ENCODE results near the gene SMC1B.
A peak's percentile ranks its signal among the peaks of the same experiment; 100 is the strongest.
"Not testable (repeated sequence)": the region's sequence is repeated elsewhere in the genome, so short reads cannot be mapped to it uniquely, and the experiment has no call there.

SMC1B gene, protein sequence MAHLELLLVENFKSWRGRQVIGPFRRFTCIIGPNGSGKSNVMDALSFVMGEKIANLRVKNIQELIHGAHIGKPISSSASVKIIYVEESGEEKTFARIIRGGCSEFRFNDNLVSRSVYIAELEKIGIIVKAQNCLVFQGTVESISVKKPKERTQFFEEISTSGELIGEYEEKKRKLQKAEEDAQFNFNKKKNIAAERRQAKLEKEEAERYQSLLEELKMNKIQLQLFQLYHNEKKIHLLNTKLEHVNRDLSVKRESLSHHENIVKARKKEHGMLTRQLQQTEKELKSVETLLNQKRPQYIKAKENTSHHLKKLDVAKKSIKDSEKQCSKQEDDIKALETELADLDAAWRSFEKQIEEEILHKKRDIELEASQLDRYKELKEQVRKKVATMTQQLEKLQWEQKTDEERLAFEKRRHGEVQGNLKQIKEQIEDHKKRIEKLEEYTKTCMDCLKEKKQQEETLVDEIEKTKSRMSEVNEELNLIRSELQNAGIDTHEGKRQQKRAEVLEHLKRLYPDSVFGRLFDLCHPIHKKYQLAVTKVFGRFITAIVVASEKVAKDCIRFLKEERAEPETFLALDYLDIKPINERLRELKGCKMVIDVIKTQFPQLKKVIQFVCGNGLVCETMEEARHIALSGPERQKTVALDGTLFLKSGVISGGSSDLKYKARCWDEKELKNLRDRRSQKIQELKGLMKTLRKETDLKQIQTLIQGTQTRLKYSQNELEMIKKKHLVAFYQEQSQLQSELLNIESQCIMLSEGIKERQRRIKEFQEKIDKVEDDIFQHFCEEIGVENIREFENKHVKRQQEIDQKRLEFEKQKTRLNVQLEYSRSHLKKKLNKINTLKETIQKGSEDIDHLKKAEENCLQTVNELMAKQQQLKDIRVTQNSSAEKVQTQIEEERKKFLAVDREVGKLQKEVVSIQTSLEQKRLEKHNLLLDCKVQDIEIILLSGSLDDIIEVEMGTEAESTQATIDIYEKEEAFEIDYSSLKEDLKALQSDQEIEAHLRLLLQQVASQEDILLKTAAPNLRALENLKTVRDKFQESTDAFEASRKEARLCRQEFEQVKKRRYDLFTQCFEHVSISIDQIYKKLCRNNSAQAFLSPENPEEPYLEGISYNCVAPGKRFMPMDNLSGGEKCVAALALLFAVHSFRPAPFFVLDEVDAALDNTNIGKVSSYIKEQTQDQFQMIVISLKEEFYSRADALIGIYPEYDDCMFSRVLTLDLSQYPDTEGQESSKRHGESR

GRCh38 chr22:45413368-45414211 is at the start of gene SMC1B, which contains the start of gene RIBC2:
SMC1B (minus strand) TSS chr22:45413599; CDS start chr22:45413567, 32 bp downstream.
RIBC2 (plus strand) TSS chr22:45413693; CDS start chr22:45413887, 194 bp downstream.
- DNase-seq, result peak; percentile 46 to 67 (median 54)

GRCh38 chr22:45462034-45462655 is 48.7 kb upstream of the SMC1B start:
- no peak for DNase-seq

- DNase-seq, result no peak
These were observed 47.1 kb upstream of the SMC1B start for GRCh38 chr22:45460288-45461109.

DNA sequence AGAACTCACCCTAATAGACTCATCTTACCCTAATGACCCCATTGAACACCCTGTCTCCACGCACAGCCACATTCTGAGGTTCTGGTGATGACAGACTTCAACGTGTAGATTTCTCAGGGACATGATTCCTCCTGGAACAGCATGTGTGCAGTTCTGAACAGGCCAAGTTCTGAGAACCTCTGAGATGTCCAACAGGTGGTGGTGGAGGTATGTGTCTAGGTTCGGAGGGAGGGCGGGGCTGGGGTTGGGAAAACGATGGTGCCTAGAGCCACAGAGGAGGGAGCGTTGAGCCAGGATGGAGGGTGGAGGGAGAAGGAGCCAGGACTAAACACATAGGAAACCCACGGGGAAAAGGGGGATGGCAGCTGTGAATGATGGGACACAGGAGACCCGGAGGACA is 45.8 kb upstream of the SMC1B start:
- DNase-seq, result no peak

DNA sequence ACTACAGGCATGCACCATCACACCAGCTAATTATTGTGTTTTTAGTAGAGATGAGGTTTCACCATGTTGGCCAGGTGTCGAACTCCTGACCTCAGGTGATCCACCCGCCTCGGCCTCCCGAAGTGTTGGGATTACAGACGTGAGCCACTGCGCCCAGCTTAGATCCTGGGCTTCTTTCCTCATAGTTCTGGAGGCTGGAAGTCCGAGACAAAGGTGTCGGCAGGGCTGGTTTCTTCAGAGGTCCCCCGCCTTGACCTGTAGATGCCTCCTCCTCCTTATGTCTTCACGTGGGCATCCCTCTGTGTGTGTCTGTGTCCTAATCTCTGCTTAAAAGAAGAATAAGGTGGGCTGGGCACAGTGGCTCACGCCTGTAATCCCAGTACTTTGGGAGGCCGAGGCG is 45.1 kb upstream of the SMC1B start:
- DNase-seq, result no peak

- DNase-seq, result no peak
These were observed 43.4 kb upstream of the SMC1B start for GRCh38 chr22:45456811-45457210.

- no peak for DNase-seq
These were observed 42.2 kb upstream of the SMC1B start for GRCh38 chr22:45455621-45456020.

GRCh38 chr22:45455212-45455611 is 41.8 kb upstream of the SMC1B start:
- DNase-seq, result no peak

DNA sequence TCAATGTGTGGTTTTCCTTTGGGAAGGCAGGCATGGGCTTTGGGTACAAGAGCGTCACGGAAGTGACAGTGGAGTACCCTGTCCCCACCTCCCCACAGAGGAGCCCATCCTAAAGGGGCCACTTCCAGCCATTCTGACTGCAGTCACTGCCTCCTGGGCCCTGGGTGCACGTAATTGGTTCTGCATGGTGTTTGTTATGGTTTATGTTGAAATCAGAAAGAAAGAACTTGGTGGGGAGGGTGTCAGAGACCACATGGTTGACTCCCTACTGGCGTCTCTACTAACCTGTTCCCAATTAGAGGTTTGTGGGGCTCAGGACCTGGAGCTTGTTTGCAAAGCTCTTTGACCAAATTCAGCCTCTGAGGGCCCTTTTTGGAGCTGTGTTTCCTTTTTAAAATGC is 40.9 kb upstream of the SMC1B start:
- DNase-seq, result no peak

DNA sequence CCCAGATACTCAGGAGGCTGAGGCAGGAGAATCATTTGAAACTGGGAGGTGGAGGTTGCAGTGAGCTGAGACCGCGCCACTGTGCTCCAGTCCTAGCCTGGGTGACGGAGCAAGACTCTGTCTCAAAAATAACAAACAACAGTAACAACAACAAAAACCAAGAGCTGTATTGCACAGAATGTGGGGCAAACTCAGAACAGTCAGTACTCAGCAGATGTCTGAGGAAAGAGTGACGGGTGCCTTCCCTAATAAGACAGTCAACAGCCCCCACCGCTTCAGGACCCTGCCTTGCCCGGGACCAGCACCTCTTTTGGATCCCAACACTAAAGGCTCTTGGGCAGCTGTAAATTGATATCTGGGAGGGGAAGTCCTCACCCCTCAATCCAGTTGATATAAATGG is 40.4 kb upstream of the SMC1B start:
- DNase-seq, result no peak

DNA sequence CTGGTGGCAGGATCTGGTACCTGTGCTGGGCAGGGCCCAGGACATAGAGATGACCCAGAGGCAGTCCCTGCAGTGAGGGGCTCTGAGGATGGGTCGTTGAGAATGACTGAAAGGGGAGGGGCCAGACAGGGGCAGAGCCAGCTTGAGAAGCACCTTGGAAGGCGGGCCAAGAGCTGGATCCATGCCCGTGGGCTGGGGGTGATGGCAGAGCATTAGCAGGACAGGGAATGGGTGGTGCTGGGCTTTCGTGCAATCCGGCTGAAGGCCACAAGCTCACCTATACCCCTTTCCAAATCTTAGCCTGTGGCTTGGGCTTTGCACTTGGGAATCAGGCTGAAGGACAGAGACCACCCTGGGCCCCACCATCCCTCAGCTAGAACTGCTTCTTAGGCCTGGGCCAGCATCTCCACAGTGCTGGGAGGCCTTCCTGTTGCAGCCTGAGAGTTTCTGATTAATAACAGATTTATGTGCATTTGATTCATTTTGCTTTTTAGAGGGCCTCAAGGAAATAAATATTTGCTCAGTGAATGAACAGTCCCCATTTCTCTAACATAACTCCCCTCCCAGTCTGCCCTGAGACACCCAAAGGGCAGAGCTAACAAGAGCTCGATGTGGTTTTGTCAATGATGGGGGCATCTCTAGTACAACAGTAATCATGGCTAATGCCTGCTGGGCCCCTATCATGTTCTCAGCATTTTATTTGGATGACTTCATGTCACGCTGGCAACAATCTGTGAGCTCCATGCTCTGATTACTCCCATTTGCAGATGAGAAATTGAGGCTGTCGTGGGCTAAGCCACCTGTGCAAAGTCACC is 39.4 kb upstream of the SMC1B start:
- DNase-seq, result no peak

DNA sequence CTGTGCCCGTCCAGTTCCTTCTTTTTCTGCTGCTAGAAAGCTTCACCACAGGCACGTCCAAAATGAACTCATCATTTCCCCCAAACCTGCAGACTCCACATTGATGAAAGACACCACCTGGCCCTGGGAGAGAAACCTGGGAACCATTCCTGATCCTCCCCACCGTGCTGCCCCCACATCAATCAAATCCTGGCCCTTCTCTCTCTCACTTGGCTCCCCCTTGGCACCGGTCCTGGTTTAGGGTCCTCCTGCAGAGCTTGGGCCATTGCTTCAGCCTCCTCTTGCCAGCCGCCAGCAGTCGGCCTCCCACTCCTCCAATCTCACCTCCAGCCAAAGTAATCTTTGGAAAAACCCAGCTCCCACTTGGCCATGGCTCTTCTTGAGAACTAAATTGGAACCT is 38.6 kb upstream of the SMC1B start:
- no peak for DNase-seq

GRCh38 chr22:45450921-45451651 is 37.7 kb upstream of the SMC1B start:
- DNase-seq, result no peak

GRCh38 chr22:45450101-45450785 is 36.8 kb upstream of the SMC1B start:
- no peak for DNase-seq

DNA sequence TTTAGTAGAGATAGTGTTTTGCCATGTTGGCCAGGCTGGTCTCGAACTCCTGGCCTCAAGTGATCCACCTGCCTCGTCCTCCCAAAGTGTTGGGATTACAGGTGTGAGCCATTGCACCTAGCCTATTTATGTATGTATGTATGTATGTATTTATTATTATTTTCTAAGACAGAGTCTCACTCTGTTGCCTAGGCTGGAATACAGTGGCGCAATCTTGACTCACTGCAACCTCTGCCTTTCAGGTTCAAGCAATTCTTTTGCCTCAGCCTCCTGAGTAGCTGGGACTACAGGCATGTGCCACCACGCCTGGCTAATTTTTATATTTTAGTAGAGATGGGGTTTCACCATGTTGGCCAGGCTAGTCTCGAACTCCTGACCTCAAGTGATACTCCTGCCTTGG is 36.0 kb upstream of the SMC1B start:
- DNase-seq, result not testable (repeated sequence)

DNA sequence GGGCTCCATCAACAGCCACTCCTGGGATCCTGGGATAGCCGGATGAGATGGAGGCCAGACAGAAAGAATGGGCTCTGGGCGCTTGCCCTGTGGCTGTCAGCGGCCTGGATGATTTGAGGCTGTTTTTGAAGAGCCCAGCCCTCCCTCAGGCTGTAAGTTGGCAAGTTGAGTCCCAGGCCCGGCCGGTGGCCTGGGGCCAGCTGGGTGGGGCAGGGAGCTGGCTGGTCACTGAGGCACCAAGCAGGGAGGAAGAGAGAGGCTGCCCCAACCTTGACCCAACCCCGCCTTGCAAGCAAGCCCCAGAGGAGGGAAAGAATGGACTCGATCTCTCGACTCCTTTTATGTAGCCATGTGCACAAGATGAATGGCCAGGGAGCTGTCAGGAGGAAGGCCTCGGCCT is 35.0 kb upstream of the SMC1B start:
- no peak for DNase-seq

- DNase-seq, result not testable (repeated sequence)
These were observed 34.2 kb upstream of the SMC1B start for GRCh38 chr22:45447596-45447995.

GRCh38 chr22:45446216-45446615 is 32.8 kb upstream of the SMC1B start:
- no peak for DNase-seq

All from activated CD4-positive, CD25-positive, alpha-beta regulatory T cell (primary cell).